NCI-H1417 treated with DMSO at 0.1 percent for 48 hours (cell line): ENCODE measurements around the gene AMH.

Experiments
- DNase-seq: peaks from one replicate; lab custom pipeline; 2025; lab: John Stamatoyannopoulos, UW

Gene AMH

GRCh38 chr19:2249880-2250765, 1.0 kb downstream of the AMH start:
- no peak for DNase-seq

DNA sequence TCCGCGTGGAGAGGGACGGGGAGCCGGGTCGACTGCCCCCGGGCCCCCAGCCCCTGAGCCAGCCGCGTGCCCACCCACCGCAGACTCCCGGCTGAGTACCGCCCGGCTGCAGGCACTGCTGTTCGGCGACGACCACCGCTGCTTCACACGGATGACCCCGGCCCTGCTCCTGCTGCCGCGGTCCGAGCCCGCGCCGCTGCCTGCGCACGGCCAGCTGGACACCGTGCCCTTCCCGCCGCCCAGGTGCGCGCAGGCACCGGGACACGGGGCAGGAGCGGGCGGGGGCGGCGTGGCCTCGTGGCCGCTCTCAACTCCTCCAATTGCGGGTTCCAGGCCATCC, 1.6 kb downstream of the AMH start:
- no peak for DNase-seq

DNA sequence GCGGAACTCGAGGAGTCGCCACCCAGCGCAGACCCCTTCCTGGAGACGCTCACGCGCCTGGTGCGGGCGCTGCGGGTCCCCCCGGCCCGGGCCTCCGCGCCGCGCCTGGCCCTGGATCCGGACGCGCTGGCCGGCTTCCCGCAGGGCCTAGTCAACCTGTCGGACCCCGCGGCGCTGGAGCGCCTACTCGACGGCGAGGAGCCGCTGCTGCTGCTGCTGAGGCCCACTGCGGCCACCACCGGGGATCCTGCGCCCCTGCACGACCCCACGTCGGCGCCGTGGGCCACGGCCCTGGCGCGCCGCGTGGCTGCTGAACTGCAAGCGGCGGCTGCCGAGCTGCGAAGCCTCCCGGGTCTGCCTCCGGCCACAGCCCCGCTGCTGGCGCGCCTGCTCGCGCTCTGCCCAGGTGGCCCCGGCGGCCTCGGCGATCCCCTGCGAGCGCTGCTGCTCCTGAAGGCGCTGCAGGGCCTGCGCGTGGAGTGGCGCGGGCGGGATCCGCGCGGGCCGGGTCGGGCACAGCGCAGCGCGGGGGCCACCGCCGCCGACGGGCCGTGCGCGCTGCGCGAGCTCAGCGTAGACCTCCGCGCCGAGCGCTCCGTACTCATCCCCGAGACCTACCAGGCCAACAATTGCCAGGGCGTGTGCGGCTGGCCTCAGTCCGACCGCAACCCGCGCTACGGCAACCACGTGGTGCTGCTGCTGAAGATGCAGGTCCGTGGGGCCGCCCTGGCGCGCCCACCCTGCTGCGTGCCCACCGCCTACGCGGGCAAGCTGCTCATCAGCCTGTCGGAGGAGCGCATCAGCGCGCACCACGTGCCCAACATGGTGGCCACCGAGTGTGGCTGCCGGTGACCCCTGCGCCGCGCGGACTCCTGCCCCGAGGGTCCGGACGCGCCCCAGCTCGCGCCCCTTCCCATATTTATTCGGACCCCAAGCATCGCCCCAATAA, 2.3 kb downstream of the AMH start:
- no peak for DNase-seq

GRCh38 chr19:2252055-2252796, 3.1 kb downstream of the AMH start:
- no peak for DNase-seq

DNA sequence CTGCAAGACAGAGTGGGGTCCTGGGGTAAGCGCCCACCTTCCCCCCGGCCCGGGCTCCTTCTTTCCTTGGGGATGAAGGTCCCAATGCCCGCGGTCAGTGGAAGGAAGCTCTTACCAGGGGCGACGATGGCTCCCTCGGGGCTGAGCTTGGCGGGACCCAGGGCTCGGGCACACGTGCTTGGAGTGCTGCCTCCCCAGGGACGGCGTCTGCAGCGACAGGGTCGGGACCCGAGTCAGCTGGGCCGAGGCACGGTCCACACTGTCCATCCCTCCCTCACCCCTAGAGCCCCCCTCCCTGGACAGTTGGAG, 3.6 kb downstream of the AMH start:
- no peak for DNase-seq

DNA sequence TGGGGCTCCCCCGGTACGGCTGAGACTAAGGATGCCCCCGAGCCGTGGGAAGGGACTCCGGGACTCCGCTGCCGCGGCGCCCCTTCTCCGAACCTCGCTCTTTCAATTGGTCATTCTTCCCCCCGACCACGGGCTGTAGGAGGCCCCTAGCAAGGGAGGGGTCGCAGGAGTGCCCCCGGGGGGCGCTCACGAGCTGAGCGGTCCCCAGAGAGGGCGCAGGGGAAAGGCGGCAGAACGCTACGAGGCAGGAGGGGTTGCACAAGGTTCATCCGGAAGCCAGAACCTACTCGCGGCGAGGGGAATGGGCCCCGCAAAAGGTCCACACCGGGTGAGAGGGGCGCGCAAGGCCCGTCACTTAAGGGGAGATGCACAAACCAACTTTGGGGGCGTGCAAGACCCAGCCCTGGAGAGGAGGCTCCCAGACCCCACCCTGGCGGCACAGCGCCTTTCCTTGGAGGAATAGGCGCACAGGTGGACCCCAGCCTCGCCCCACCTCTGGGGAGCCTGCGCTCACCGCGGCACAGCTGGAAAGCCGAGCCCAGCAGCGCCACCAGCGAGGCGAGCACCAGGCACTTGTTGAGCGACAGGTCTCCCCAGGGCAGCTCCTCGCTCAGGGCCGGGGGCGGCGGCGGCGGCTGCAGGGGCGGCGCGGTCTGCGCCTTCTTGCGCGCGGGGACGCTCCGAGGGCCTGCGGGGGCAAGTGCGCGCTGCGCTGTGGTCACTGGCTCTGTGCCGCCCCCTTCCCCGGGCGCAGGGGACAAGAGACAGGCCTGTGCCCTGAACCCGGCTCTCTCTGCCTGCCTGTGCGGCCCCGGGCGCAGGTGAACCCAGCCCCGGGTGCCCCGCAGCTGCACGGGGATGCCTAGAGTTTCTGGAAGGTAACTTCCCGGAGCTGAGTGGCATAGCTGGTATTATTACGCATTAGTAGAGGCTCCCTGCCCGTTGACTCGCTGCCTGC, 4.3 kb downstream of the AMH start:
- no peak for DNase-seq

GRCh38 chr19:2254064-2254872, 5.1 kb downstream of the AMH start:
- no peak for DNase-seq

DNA sequence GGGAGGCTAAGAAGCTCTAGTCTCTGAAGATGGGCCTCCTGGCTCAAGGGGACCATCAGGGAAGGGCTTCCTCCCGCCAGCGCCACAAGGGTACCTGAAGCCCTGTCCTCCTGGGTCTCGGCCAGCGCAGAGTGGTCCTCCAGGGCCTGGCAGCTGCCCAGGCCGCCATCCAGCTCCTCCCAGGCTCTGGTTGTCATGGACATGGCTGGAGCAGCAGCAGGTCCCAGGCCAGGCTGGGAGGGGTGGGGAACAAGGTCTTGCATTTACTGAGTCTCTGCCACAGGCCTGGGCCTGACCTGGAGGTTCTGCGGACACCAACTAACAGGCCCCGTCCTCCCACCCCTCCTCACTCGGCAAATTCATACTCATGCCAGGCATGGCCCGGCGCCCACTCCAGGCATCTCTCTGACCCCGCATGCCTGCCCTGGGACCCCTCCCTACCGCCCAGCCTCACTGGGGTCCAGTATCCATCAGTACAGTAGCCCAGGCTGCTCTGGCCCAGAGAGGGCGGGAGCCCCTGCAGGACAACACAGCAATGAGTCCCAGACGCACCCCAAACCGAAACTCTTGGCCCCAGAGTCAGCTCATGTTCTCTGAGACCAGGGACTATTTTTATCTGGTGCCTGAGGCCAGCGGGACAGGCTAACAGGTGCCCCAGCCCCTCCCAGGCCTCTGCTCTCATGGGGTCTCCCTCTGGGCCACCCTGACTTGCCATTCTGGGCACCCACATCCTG, 6.2 kb downstream of the AMH start:
- no peak for DNase-seq

- DNase-seq = no peak
Measured at GRCh38 chr19:2255982-2256685, 7.0 kb downstream of the AMH start, which contains the start of gene JSRP1. Gene JSRP1, minus strand, starts transcription at chr19:2256417. Its CDS starts 1,103 bp downstream, at chr19:2255314.

DNA sequence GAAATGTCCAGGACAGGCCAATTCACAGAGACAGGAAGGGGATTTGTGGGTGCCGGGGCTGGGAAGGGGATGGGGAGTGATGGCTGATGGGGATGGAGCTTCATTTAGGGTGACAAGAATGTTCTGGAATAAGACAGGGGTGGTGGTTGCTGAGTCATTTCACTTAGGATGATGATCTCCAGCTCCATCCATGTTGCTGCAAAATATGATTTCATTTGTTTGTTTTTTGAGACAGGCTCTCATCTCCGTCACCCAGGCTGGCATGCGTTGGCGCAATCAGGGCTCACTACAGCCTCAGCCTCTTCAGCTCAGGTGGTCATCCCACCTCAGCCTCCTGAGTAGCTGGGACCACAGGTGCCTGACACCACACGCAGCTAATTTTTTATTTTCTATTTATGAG, 10.2 kb downstream of the AMH start:
- DNase-seq = no peak

GRCh38 chr19:2260341-2260805, 11.2 kb downstream of the AMH start:
- DNase-seq = no peak

- DNase-seq = no peak
Measured at GRCh38 chr19:2261438-2262172, 12.5 kb downstream of the AMH start.

- no peak for DNase-seq
Measured at GRCh38 chr19:2266183-2266993, 17.3 kb downstream of the AMH start.

DNA sequence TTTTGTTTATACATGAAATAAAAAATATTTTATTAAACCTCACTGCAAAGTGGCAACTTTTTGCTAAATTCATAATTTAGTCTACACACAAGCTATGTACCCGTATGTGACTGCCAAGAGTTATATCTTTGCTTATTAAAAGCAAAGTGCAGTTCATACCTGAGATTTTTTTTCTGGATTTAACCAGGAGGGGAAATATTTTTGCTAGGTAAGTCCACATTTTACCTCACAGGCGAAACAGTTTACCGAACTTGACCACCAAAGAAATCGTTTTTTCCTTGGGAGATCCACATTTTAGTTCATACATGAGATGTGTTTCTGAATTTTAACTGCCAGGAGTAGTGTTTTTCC, 19.3 kb downstream of the AMH start:
- DNase-seq = no peak

DNA sequence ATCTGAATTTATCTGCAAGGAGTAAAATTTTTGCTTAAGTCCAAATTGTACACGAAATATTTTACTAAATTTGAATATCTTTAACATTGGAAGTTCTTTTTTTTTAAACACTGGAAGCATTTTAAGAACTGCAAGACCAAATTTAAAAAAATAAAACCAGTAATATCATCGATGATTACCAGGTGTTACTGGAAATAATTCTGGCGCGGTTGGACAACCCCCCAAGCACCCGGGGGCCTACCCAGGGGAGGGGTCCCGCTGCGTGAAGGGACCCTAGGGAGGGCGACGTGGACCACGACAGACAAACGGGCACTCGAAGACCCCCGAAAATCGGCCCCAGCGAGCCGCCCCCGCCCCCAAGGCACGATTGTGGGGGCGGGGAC, 19.7 kb downstream of the AMH start:
- no peak for DNase-seq

DNA sequence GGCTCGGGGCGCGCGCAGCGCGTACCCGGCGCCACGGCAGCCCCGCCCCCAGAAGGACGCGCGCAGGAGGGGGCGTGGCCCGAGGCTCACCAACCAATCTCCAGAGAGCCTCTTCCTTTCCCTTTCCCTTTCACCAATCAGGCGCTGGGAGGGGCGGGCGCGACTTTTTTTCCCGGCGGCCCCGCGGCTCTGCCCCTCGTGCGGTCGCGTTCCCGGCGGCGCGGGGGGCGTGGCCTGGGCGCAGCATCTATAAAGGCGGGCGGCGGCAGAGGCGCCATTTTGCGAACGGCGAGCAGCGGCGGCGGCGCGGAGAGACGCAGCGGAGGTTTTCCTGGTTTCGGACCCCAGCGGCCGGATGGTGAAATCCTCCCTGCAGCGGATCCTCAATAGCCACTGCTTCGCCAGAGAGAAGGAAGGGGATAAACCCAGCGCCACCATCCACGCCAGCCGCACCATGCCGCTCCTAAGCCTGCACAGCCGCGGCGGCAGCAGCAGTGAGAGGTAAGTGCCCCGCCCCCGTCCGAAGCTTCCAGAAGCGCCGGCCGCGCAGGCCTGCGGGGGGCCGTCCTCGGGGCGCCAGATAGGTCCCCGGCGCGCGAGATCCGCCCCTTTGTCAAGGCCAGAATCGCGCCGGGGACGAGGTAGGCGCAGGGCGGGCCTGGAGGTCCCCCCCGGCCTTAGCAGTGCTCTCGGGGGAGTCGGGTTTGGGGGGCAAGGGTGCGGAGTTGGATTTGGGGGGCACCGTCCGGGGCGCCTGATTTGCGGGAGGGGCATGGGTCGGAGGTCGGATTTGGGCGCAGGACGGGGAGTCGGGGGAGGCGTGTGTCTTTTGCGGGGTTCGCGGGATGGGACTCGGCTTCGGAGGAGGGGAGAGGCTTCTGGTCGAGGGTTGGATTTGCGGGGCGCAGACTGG, 20.4 kb downstream of the AMH start:
- peak; percentile 90 for DNase-seq

GRCh38 chr19:2270157-2270422, 21.0 kb downstream of the AMH start:
- DNase-seq = no peak
